HG03521 (cell line): ENCODE data around the gene ERC1.

Experiments used
- ATAC-seq: cut with Tn5 transposase; IDR thresholded peaks from one replicate; pipeline ENCODE4 v1.9.1; 2021; ENCODE audit warnings: mild to moderate bottlenecking, moderate library complexity; ENCODE audit not compliant: unreplicated experiment

Gene ERC1

GRCh38 chr12:990661-991349, at the start of gene ERC1:
Gene ERC1 (plus strand): TSS chr12:991223. CDS start chr12:1027904, 36,681 bp downstream.
- peak; percentile 68 for ATAC-seq

GRCh38 chr12:943051-943450, 48.0 kb upstream of the ERC1 start:
- ATAC-seq: no peak

- no peak for ATAC-seq
Measured at GRCh38 chr12:944211-944610, 46.8 kb upstream of the ERC1 start.

- ATAC-seq: no peak
Measured at GRCh38 chr12:946212-946611, 44.8 kb upstream of the ERC1 start.

GRCh38 chr12:946631-947030, 44.4 kb upstream of the ERC1 start:
- no peak for ATAC-seq

- ATAC-seq: no peak
Measured at GRCh38 chr12:948238-948637, 42.8 kb upstream of the ERC1 start.

- peak; percentile 83 for ATAC-seq
Measured at GRCh38 chr12:949453-950191, 41.4 kb upstream of the ERC1 start, which contains the start of gene RAD52. Gene RAD52 (minus strand): TSS chr12:949694. CDS start chr12:933058, 16,636 bp downstream.

- ATAC-seq: no peak
Measured at GRCh38 chr12:951176-951575, 39.8 kb upstream of the ERC1 start.

- no peak for ATAC-seq
Measured at GRCh38 chr12:953776-954175, 37.2 kb upstream of the ERC1 start.

GRCh38 chr12:954741-955140, 36.3 kb upstream of the ERC1 start:
- ATAC-seq: no peak

GRCh38 chr12:955939-956338, 35.1 kb upstream of the ERC1 start:
- ATAC-seq: no peak

- no peak for ATAC-seq
Measured at GRCh38 chr12:958588-959123, 32.4 kb upstream of the ERC1 start.

GRCh38 chr12:966724-967123, 24.3 kb upstream of the ERC1 start:
- ATAC-seq: no peak

- ATAC-seq: no peak
Measured at GRCh38 chr12:967641-968040, 23.4 kb upstream of the ERC1 start.

GRCh38 chr12:968545-968944, 22.5 kb upstream of the ERC1 start:
- ATAC-seq: no peak

GRCh38 chr12:969821-970220, 21.2 kb upstream of the ERC1 start:
- no peak for ATAC-seq

GRCh38 chr12:971991-972390, 19.0 kb upstream of the ERC1 start:
- ATAC-seq: no peak

- no peak for ATAC-seq
Measured at GRCh38 chr12:974271-974862, 16.7 kb upstream of the ERC1 start.

- no peak for ATAC-seq
Measured at GRCh38 chr12:976644-977043, 14.4 kb upstream of the ERC1 start.

GRCh38 chr12:977156-977555, 13.9 kb upstream of the ERC1 start:
- no peak for ATAC-seq

GRCh38 chr12:979349-979748, 11.7 kb upstream of the ERC1 start:
- no peak for ATAC-seq
